ENCODE data around the gene RAB5IF. TPM values are rescaled to one million over a fixed set of nuclear protein-coding genes. Genes with fewer than 3 reads are reported as not detected.

Gene RAB5IF
- total and polyA plus RNA-seq, 2 of the 13 experiments (the other 11 are each of a cell fraction or from before 2014, with no cell fraction given) = 261 to 305 TPM

DNA sequence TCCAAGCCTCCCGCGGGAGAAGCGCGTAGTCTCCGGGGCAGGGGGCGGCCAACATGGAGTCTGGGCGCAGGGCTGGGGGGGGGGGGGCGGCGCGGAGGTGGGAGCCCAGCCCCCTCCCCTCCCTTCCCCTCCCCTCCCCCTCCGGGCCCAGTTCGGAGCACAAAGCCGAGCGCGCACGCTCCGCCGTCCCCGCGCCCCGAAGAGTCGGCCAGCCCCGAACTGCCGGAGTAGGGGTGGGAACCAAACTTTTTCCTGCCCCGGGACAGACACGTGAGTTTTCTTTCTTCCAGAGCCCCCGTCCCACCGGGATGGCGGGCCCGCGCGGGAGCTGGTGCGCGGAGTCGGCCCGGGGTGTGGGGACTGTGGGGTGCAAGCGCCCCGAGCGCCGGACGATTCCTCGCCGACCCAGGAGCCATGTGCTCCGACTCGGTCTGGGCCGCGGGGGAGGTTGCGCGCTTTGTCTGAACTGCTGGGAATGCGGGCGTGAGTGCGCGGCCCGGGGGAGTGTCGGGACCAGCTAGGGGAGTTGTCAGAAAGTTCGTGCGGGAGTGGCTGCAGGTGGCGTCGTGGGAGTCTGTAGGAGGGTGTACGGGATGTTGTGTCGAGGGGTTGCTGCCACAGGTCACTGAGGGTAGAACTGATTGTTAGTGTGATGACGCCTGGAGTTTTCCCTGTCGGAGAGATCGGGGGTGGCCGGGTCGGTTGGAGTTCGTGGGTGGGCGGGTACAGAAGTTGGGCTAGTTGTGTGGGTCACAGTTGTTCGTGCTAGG is 31.0 kb upstream of the RAB5IF start (continued):
- peak; percentile 47 for TF ChIP-seq XRCC5 (optimal IDR thresholded peaks at IDR 0.05; ENCODE audit: low read length)
- TF ChIP-seq, protein P1, sequence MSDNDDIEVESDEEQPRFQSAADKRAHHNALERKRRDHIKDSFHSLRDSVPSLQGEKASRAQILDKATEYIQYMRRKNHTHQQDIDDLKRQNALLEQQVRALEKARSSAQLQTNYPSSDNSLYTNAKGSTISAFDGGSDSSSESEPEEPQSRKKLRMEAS (IDR thresholded peaks at IDR 0.05) = peak; percentile 97
- peak; percentile 86; the same call in 1 of the 2 replicates for TF ChIP-seq GPN1 (CRISPR knock-in tag; IDR thresholded peaks at IDR 0.05; ENCODE audit: borderline replicate concordance)
- no peak for TF ChIP-seq ATM (IDR thresholded peaks at IDR 0.05; ENCODE audit: borderline replicate concordance)
- TF ChIP-seq, protein P2, sequence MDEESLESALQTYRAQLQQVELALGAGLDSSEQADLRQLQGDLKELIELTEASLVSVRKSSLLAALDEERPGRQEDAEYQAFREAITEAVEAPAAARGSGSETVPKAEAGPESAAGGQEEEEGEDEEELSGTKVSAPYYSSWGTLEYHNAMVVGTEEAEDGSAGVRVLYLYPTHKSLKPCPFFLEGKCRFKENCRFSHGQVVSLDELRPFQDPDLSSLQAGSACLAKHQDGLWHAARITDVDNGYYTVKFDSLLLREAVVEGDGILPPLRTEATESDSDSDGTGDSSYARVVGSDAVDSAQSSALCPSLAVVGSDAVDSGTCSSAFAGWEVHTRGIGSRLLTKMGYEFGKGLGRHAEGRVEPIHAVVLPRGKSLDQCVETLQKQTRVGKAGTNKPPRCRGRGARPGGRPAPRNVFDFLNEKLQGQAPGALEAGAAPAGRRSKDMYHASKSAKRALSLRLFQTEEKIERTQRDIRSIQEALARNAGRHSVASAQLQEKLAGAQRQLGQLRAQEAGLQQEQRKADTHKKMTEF (CRISPR knock-in tag; IDR thresholded peaks at IDR 0.05) = peak; percentile 59
- TF ChIP-seq IKZF4 (CRISPR knock-in tag; IDR thresholded peaks at IDR 0.05; ENCODE audit: borderline replicate concordance, low read depth, not compliant biosample characterization) = peak; percentile 84
- TF ChIP-seq, protein P3, sequence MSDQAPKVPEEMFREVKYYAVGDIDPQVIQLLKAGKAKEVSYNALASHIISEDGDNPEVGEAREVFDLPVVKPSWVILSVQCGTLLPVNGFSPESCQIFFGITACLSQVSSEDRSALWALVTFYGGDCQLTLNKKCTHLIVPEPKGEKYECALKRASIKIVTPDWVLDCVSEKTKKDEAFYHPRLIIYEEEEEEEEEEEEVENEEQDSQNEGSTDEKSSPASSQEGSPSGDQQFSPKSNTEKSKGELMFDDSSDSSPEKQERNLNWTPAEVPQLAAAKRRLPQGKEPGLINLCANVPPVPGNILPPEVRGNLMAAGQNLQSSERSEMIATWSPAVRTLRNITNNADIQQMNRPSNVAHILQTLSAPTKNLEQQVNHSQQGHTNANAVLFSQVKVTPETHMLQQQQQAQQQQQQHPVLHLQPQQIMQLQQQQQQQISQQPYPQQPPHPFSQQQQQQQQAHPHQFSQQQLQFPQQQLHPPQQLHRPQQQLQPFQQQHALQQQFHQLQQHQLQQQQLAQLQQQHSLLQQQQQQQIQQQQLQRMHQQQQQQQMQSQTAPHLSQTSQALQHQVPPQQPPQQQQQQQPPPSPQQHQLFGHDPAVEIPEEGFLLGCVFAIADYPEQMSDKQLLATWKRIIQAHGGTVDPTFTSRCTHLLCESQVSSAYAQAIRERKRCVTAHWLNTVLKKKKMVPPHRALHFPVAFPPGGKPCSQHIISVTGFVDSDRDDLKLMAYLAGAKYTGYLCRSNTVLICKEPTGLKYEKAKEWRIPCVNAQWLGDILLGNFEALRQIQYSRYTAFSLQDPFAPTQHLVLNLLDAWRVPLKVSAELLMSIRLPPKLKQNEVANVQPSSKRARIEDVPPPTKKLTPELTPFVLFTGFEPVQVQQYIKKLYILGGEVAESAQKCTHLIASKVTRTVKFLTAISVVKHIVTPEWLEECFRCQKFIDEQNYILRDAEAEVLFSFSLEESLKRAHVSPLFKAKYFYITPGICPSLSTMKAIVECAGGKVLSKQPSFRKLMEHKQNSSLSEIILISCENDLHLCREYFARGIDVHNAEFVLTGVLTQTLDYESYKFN (CRISPR knock-in tag; conservative IDR thresholded peaks at IDR 0.05) = peak; percentile 16; the same call in 1 of the 2 replicates
- TF ChIP-seq, protein P4, sequence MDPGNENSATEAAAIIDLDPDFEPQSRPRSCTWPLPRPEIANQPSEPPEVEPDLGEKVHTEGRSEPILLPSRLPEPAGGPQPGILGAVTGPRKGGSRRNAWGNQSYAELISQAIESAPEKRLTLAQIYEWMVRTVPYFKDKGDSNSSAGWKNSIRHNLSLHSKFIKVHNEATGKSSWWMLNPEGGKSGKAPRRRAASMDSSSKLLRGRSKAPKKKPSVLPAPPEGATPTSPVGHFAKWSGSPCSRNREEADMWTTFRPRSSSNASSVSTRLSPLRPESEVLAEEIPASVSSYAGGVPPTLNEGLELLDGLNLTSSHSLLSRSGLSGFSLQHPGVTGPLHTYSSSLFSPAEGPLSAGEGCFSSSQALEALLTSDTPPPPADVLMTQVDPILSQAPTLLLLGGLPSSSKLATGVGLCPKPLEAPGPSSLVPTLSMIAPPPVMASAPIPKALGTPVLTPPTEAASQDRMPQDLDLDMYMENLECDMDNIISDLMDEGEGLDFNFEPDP (CRISPR knock-in tag; conservative IDR thresholded peaks at IDR 0.05) = no peak
- TF ChIP-seq FOXO1 (CRISPR knock-in tag; IDR thresholded peaks at IDR 0.05) = peak; percentile 46
- TF ChIP-seq, protein P5, sequence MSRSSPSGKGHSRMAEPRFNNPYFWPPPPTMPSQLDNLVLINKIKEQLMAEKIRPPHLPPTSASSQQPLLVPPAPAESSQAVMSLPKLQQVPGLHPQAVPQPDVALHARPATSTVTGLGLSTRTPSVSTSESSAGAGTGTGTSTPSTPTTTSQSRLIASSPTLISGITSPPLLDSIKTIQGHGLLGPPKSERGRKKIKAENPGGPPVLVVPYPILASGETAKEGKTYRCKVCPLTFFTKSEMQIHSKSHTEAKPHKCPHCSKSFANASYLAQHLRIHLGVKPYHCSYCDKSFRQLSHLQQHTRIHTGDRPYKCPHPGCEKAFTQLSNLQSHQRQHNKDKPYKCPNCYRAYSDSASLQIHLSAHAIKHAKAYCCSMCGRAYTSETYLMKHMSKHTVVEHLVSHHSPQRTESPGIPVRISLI (CRISPR knock-in tag; IDR thresholded peaks at IDR 0.05; ENCODE audit: borderline replicate concordance) = peak; percentile 64; the same call in 1 of the 2 replicates
- TF ChIP-seq, protein P6, sequence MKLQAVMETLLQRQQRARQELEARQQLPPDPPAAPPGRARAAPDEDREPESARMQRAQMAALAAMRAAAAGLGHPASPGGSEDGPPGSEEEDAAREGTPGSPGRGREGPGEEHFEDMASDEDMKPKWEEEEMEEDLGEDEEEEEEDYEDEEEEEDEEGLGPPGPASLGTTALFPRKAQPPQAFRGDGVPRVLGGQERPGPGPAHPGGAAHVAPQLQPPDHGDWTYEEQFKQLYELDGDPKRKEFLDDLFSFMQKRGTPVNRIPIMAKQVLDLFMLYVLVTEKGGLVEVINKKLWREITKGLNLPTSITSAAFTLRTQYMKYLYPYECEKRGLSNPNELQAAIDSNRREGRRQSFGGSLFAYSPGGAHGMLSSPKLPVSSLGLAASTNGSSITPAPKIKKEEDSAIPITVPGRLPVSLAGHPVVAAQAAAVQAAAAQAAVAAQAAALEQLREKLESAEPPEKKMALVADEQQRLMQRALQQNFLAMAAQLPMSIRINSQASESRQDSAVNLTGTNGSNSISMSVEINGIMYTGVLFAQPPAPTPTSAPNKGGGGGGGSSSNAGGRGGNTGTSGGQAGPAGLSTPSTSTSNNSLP (IDR thresholded peaks at IDR 0.05; ENCODE audit: low read depth, low read length) = no peak
- TF ChIP-seq ONECUT2 (CRISPR knock-in tag; IDR thresholded peaks at IDR 0.05) = no peak
- TF ChIP-seq, protein P7, sequence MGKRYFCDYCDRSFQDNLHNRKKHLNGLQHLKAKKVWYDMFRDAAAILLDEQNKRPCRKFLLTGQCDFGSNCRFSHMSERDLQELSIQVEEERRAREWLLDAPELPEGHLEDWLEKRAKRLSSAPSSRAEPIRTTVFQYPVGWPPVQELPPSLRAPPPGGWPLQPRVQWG (CRISPR knock-in tag; IDR thresholded peaks at IDR 0.05; ENCODE audit: borderline replicate concordance, low read depth) = no peak
- TF ChIP-seq CC2D1A (CRISPR knock-in tag; IDR thresholded peaks at IDR 0.05) = 0 out of 2 replicates have a peak, but pooled peaks have one; percentile 38
- no peak; the same call in 1 of the 2 replicates for TF ChIP-seq ZNF451 (CRISPR knock-in tag; IDR thresholded peaks at IDR 0.05)
- no peak; the same call in 1 of the 2 replicates for TF ChIP-seq RXRA (CRISPR knock-in tag; IDR thresholded peaks at IDR 0.05)
- no peak for TF ChIP-seq ZNF460 (CRISPR knock-in tag; IDR thresholded peaks at IDR 0.05; ENCODE audit: borderline replicate concordance)
- TF ChIP-seq ZNF263 (CRISPR knock-in tag; IDR thresholded peaks at IDR 0.05) = no peak

Data from HepG2 (cell line).